ENCODE measurements around the gene ATOSB.

DNA sequence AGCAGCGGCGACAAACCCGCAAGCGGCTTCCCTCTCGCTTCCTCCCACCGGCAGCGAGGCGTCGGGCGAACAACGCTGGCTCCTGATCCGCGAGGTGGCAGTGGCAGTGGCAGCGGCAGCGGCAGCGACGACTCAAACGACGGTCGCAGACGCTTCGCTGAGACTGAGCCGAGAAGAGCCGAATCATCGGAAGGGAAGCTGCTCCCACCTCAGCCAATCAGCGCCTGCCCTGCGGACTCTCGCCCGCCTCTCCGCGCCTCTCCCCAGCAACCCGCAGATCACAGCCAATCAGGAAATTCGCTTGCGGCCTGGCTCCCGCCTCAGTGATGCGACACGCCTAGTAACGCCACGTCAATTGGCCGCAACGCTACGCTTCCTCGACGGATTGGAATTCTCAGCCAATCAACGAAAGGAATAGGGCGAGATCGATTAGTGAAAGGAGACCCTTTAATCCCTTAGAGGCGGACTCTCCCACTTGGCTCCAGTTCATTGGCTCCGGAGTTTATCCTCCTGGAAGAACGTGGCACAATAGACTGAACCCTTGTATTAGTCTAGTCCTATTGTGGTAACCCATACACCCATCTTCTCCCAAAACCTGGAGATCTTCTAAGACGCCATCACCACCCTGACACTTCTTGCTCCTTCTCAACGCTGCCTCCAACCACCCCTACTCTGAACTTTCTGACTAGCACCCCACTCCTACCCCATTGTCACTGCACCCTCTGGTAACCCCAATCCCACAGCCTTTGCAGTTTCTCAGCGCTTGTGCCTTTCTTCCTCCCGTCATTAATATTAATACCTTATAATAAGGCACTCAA is 43.0 kb downstream of the ATOSB start, which contains the start of gene VCP:
- TF ChIP-seq CTCF (IDR thresholded peaks at IDR 0.05) (no peak), POLR2A (IDR thresholded peaks at IDR 0.05) (peak; percentile 76 to 97)

Measured in thyroid gland (tissue), 4 donors.